HEK293T (cell line): ENCODE measurements around the gene ZNF41.

Source experiments
- ARNT ChIP-seq: fragments of 450-650 bp; IDR thresholded peaks from 2 replicates; pipeline ENCODE4 v1.6.1; 2017; ENCODE audit warnings: mild to moderate bottlenecking
- CTBP1 ChIP-seq: fragments of 450-650 bp; IDR thresholded peaks from 2 replicates; pipeline ENCODE4 v1.6.1; 2016; ENCODE audit warnings: borderline replicate concordance
- ELF4 ChIP-seq: fragments of 450-650 bp; IDR thresholded peaks from 2 replicates; pipeline ENCODE4 v1.6.1; 2017; ENCODE audit warnings: antibody characterized with exemption
- FOXK2 ChIP-seq: fragments of 450-650 bp; IDR thresholded peaks from 2 replicates; pipeline ENCODE4 v1.6.1; 2016; ENCODE audit warnings: mild to moderate bottlenecking
- HDGF ChIP-seq: fragments of 450-650 bp; IDR thresholded peaks from 2 replicates; pipeline ENCODE4 v1.6.1; 2017; ENCODE audit warnings: antibody characterized with exemption, borderline replicate concordance
- L3MBTL2 ChIP-seq: fragments of 450-650 bp; conservative IDR thresholded peaks from 2 replicates; pipeline ENCODE4 v1.6.1; 2016; ENCODE audit warnings: mild to moderate bottlenecking
- LEF1 ChIP-seq: fragments of 450-650 bp; IDR thresholded peaks from 2 replicates; pipeline ENCODE4 v1.6.1; 2017; ENCODE audit warnings: mild to moderate bottlenecking, borderline replicate concordance
- PKNOX1 ChIP-seq: fragments of 450-650 bp; IDR thresholded peaks from 2 replicates; pipeline ENCODE4 v1.6.1; 2016
- SP1 ChIP-seq: fragments of 450-650 bp; IDR thresholded peaks from 2 replicates; pipeline ENCODE4 v1.6.1; 2017
- SUZ12 ChIP-seq: fragments of 450-650 bp; IDR thresholded peaks from 2 replicates; pipeline ENCODE4 v1.6.1; 2016; ENCODE audit warnings: mild to moderate bottlenecking
- TARDBP ChIP-seq: fragments of 450-650 bp; IDR thresholded peaks from 2 replicates; pipeline ENCODE4 v1.6.1; 2016
- ZNF384 ChIP-seq: fragments of 450-650 bp; IDR thresholded peaks from 2 replicates; pipeline ENCODE4 v1.6.1; 2016

- no peak for TF ChIP-seq FOXK2
- no peak for TF ChIP-seq HDGF
- no peak for TF ChIP-seq SP1
- no peak for TF ChIP-seq ZNF384
- TF ChIP-seq ELF4, result no peak
- TF ChIP-seq L3MBTL2, result no peak
- no peak for TF ChIP-seq LEF1
- TF ChIP-seq TARDBP, result no peak
- no peak for TF ChIP-seq CTBP1
- TF ChIP-seq PKNOX1, result no peak
- TF ChIP-seq ARNT, result no peak
- TF ChIP-seq SUZ12, result no peak
These were observed 2.4 kb downstream of the ZNF41 start for GRCh38 chrX:47480576-47480975.
